K562 (cell line): Measurements from ENCODE around the gene DUOXA2. TPM values are rescaled to one million over a fixed set of nuclear protein-coding genes. Genes with fewer than 3 reads are reported as not detected.

Experiments
- CBFA2T3 ChIP-seq: fragments of 450-650 bp; IDR thresholded peaks from 2 replicates; pipeline ENCODE4 v1.6.1; 2017
- DACH1 ChIP-seq: fragments of 450-650 bp; IDR thresholded peaks from 2 replicates; pipeline ENCODE4 v1.6.1; 2018; ENCODE audit not compliant: partially characterized antibody
- ERF ChIP-seq: fragments of 450-650 bp; formaldehyde crosslinking; IDR thresholded peaks from 2 replicates; pipeline ENCODE4 v1.4.0; 2020; ENCODE audit warnings: mild to moderate bottlenecking, mixed read lengths
- ETS1 ChIP-seq: conservative IDR thresholded peaks from 2 replicates; pipeline ENCODE4 v1.6.1; 2011; ENCODE audit warnings: low read depth, mild to moderate bottlenecking, low read length; ENCODE audit not compliant: control insufficient read depth
- GTF3C2 ChIP-seq: IDR thresholded peaks from 3 replicates; pipeline ENCODE4 v1.6.1; 2011; ENCODE audit warnings: borderline replicate concordance, mild to moderate bottlenecking, moderate library complexity; ENCODE audit not compliant: insufficient read length; ENCODE audit errors: extremely low read depth
- IRF2 ChIP-seq: sonication (generic); formaldehyde crosslinking; IDR thresholded peaks from 2 replicates; pipeline ENCODE4 v1.8.1; 2022; ENCODE audit warnings: mild to moderate bottlenecking, missing genetic modification reagents
- JUND ChIP-seq, 2 experiments: IDR thresholded peaks; 2 replicates in 1 of 2; 3 replicates in 1 of 2; pipeline ENCODE4 v1.6.1; 2011; ENCODE audit warnings: borderline replicate concordance in 2 of 2, low read depth in 2 of 2, low read length in 2 of 2, improper control_type of control experiment in 1 of 2, missing biosample characterization in 1 of 2, missing genetic modification characterization in 1 of 2, missing genetic modification reagents in 1 of 2
- MCM5 ChIP-seq: fragments of 450-650 bp; IDR thresholded peaks from 2 replicates; pipeline ENCODE4 v1.6.1; 2016; ENCODE audit warnings: low read depth
- MLLT1 ChIP-seq, 2 experiments: fragments of 450-650 bp; IDR thresholded peaks; 2 replicates each; pipeline ENCODE4 v1.6.1; 2016
- NCOR1 ChIP-seq: fragments of 450-650 bp; IDR thresholded peaks from 2 replicates; pipeline ENCODE4 v1.6.1; 2016; ENCODE audit warnings: mild to moderate bottlenecking, moderate library complexity
- PML ChIP-seq: IDR thresholded peaks from 2 replicates; pipeline ENCODE4 v1.6.1; 2012; ENCODE audit warnings: low read length, inconsistent platforms
- POLR3A ChIP-seq: IDR thresholded peaks from 2 replicates; pipeline ENCODE4 v1.6.1; 2011; ENCODE audit warnings: borderline replicate concordance, mild to moderate bottlenecking, moderate library complexity; ENCODE audit not compliant: insufficient read length, insufficient read depth; ENCODE audit errors: extremely low read depth
- RHOXF2B ChIP-seq: fragments of 250-450 bp; sonication (Bioruptor Pico); conservative IDR thresholded peaks from 2 replicates; pipeline ENCODE4 v1.5.1; 2021
- STAG1 ChIP-seq: sonication (generic); formaldehyde crosslinking; IDR thresholded peaks from 2 replicates; pipeline ENCODE4 v1.5.0; 2020; ENCODE audit warnings: missing genetic modification reagents, borderline replicate concordance
- U2AF2 ChIP-seq: fragments of 200-400 bp; formaldehyde crosslinking; optimal IDR thresholded peaks from 2 replicates; pipeline ENCODE3; 2017; ENCODE audit warnings: low read depth, mild to moderate bottlenecking, low read length
- ZBED1 ChIP-seq: IDR thresholded peaks from 2 replicates; pipeline ENCODE4 v1.6.1; 2014
- ZKSCAN1 ChIP-seq: fragments of 150-350 bp; IDR thresholded peaks from 2 replicates; pipeline ENCODE4 v1.6.1; 2016; ENCODE audit warnings: low read depth, low read length
- ZNF184 ChIP-seq: sonication (generic); formaldehyde crosslinking; IDR thresholded peaks from 2 replicates; pipeline ENCODE4 v1.5.0; 2020; ENCODE audit warnings: missing genetic modification reagents
- ZNF24 ChIP-seq: fragments of 450-650 bp; IDR thresholded peaks from 2 replicates; pipeline ENCODE4 v1.6.1; 2016
- ZNF518B ChIP-seq: fragments of 250-450 bp; sonication (Bioruptor Pico); IDR thresholded peaks from 2 replicates; pipeline ENCODE4 v1.5.0; 2021; ENCODE audit warnings: mild to moderate bottlenecking, moderate library complexity
- polyA plus RNA-seq, 8 experiments: library from polyadenylated mRNA; depleted of rRNA in 4 of 8; stranded (reverse) in 5 of 8; unstranded in 3 of 8; fragments of >200 nt; fragmentation: Nextera tagmentation in 2 of 8; fragmentation: Illumina TruSeq in 1 of 8; extraction: Ambion mirVana in 2 of 8; extraction: Trizol in 1 of 8; gene quantifications; 2 replicates each; pipeline versions ENCODE4 v1.2.1 to v1.2.3, GENCODE V29; 2011 to 2014; ENCODE audit warnings: inconsistent platforms in 1 of 8, missing spikeins in 1 of 8
- total RNA-seq, 7 experiments: library from RNA; depleted of rRNA in 6 of 7; stranded (reverse); fragments of >200 nt in 6 of 7; fragmentation: Illumina TruSeq in 2 of 7; extraction: Trizol in 2 of 7; gene quantifications; 2 replicates each; pipeline versions ENCODE4 v1.2.1 to v1.2.3, GENCODE V29; 2011 to 2021; ENCODE audit warnings: low replicate concordance in 1 of 7

The DUOXA2 gene
- total and polyA plus RNA-seq, 9 of the 15 experiments (the other 6 are each of a cell fraction or from before 2014, with no cell fraction given) = not detected

- TF ChIP-seq JUND (IDR thresholded peaks at IDR 0.05; ENCODE audit: borderline replicate concordance, low read depth, low read length) = no peak
- TF ChIP-seq JUND (tag; IDR thresholded peaks at IDR 0.05; ENCODE audit: borderline replicate concordance, low read depth, low read length) = 0 out of 3 replicates have a peak, but pooled peaks have one; percentile 8
- no peak for TF ChIP-seq STAG1 (CRISPR knock-in tag)
- TF ChIP-seq PML = peak; percentile 25; the same call in 1 of the 2 replicates
- TF ChIP-seq ZKSCAN1 = no peak
- no peak for TF ChIP-seq CBFA2T3
- peak; percentile 30; the same call in 1 of the 2 replicates for TF ChIP-seq ZNF24
- TF ChIP-seq ZBED1 = no peak
- TF ChIP-seq IRF2 (CRISPR knock-in tag) = no peak
- TF ChIP-seq GTF3C2 = no peak
- TF ChIP-seq NCOR1 = no peak
- TF ChIP-seq ETS1 = no peak
- no peak for TF ChIP-seq POLR3A
- TF ChIP-seq MCM5 = no peak
- no peak for TF ChIP-seq U2AF2
- no peak for TF ChIP-seq ZNF184 (CRISPR knock-in tag)
- no peak for TF ChIP-seq ZNF518B (CRISPR knock-in tag)
- TF ChIP-seq RHOXF2B = no peak
- TF ChIP-seq DACH1 = no peak
- no peak for TF ChIP-seq MLLT1 (IDR thresholded peaks at IDR 0.05)
- 0 out of 2 replicates have a peak, but pooled peaks have one; percentile 17 for TF ChIP-seq ERF (CRISPR knock-in tag)
Measured at GRCh38 chr15:45166834-45167630, 52.9 kb downstream of the DUOXA2 start (continued).
